Suppressor macrophage (primary cell): ENCODE results near the gene PRPF39.
A peak's percentile ranks its signal among the peaks of the same experiment; 100 is the strongest.
"Not testable (repeated sequence)": the region's sequence is repeated elsewhere in the genome, so short reads cannot be mapped to it uniquely, and the experiment has no call there.

Source experiments
- DNase-seq, 4 experiments: peaks; one replicate each; pipeline ENCODE4 v3.0.0-alpha.2; 2020 to 2022
- total RNA-seq, 17 experiments: gene quantifications; one replicate each; lab custom pipeline; 2026; ENCODE audit warnings: mixed read lengths in 6 of 17, inconsistent platforms in 3 of 17; lab: John Stamatoyannopoulos, UW

PRPF39 gene
- 8.8 to 35.6 (median 22.9) reads per million in 17 experiments for total RNA-seq

- DNase-seq, result peak; percentile 97 to 99 (median 98)
Measured at GRCh38 chr14:45083976-45084722, at the start of gene PRPF39. Gene PRPF39 (plus strand): TSS chr14:45084116. CDS start chr14:45095240, 11,124 bp downstream.

- DNase-seq, result no peak
Measured at GRCh38 chr14:45034730-45035129, 49.2 kb upstream of the PRPF39 start.

- no peak for DNase-seq
Measured at GRCh38 chr14:45038256-45038655, 45.7 kb upstream of the PRPF39 start.

- DNase-seq, result no peak
Measured at GRCh38 chr14:45038865-45039264, 45.1 kb upstream of the PRPF39 start.

- DNase-seq, result no peak
Measured at GRCh38 chr14:45039390-45039789, 44.5 kb upstream of the PRPF39 start.

GRCh38 chr14:45041641-45042040 is 42.3 kb upstream of the PRPF39 start:
- no peak for DNase-seq

- DNase-seq, result no peak
Measured at GRCh38 chr14:45044638-45045037, 39.3 kb upstream of the PRPF39 start.

- no peak for DNase-seq
Measured at GRCh38 chr14:45048385-45048784, 35.5 kb upstream of the PRPF39 start.

GRCh38 chr14:45051180-45051579 is 32.7 kb upstream of the PRPF39 start:
- no peak for DNase-seq

GRCh38 chr14:45051896-45052295 is 32.0 kb upstream of the PRPF39 start:
- DNase-seq, result no peak

- DNase-seq, result no peak
Measured at GRCh38 chr14:45057349-45057748, 26.6 kb upstream of the PRPF39 start.

GRCh38 chr14:45057881-45058364 is 26.0 kb upstream of the PRPF39 start:
- DNase-seq, result no peak

GRCh38 chr14:45060551-45060950 is 23.4 kb upstream of the PRPF39 start:
- no peak for DNase-seq

GRCh38 chr14:45065540-45065939 is 18.4 kb upstream of the PRPF39 start:
- no peak for DNase-seq

GRCh38 chr14:45065956-45066355 is 18.0 kb upstream of the PRPF39 start:
- no peak for DNase-seq

- no peak for DNase-seq
Measured at GRCh38 chr14:45066667-45067066, 17.2 kb upstream of the PRPF39 start.

- no peak for DNase-seq
Measured at GRCh38 chr14:45068396-45068795, 15.5 kb upstream of the PRPF39 start.

- no peak for DNase-seq
Measured at GRCh38 chr14:45070215-45070614, 13.7 kb upstream of the PRPF39 start.

GRCh38 chr14:45072126-45072525 is 11.8 kb upstream of the PRPF39 start:
- no peak for DNase-seq

GRCh38 chr14:45073231-45073879 is 10.6 kb upstream of the PRPF39 start:
- DNase-seq, result no peak

GRCh38 chr14:45078323-45078722 is 5.6 kb upstream of the PRPF39 start:
- DNase-seq, result no peak

GRCh38 chr14:45080416-45080968 is 3.4 kb upstream of the PRPF39 start:
- not testable (repeated sequence) for DNase-seq

GRCh38 chr14:45081096-45081495 is 2.8 kb upstream of the PRPF39 start:
- not testable (repeated sequence) for DNase-seq

- DNase-seq, result no peak
Measured at GRCh38 chr14:45082420-45082819, 1.5 kb upstream of the PRPF39 start.
